HepG2 (cell line): ENCODE data around the gene BICRAL. TPM values are rescaled to one million over a fixed set of nuclear protein-coding genes. Genes with fewer than 3 reads are reported as not detected.

Experiments used
- CREB1 ChIP-seq, 2 experiments: fragments of 450-650 bp in 1 of 2; IDR thresholded peaks; 2 replicates each; pipeline ENCODE4 v1.6.1; 2016 to 2017; ENCODE audit warnings: control low read depth in 1 of 2, mild to moderate bottlenecking in 1 of 2, missing compliant biosample characterization in 1 of 2, missing genetic modification characterization in 1 of 2
- HIVEP1 ChIP-seq: sonication (generic); formaldehyde crosslinking; IDR thresholded peaks from 2 replicates; pipeline ENCODE4 v1.4.0; 2020; ENCODE audit warnings: mild to moderate bottlenecking, missing genetic modification reagents
- HMG20B ChIP-seq: conservative IDR thresholded peaks from 2 replicates; pipeline ENCODE4 v1.6.1; 2016; ENCODE audit warnings: missing genetic modification reagents, missing compliant biosample characterization
- HMGXB4 ChIP-seq, 2 experiments: sonication (generic) in 1 of 2; formaldehyde crosslinking in 1 of 2; IDR thresholded peaks; 2 replicates each; pipeline versions ENCODE4 v1.4.0 to v1.6.1; 2018 to 2020; ENCODE audit warnings: missing genetic modification reagents in 2 of 2, borderline replicate concordance in 1 of 2, low read depth in 1 of 2, mild to moderate bottlenecking in 1 of 2, missing biosample characterization in 1 of 2
- KAT2B ChIP-seq: fragments of 150-350 bp; IDR thresholded peaks from 2 replicates; pipeline ENCODE4 v1.6.1; 2014; ENCODE audit warnings: low read depth, low read length, borderline replicate concordance
- NFE2L1 ChIP-seq: sonication (generic); formaldehyde crosslinking; IDR thresholded peaks from 2 replicates; pipeline ENCODE4 v1.4.0; 2020; ENCODE audit warnings: missing genetic modification reagents, mild to moderate bottlenecking, borderline replicate concordance
- PHB2 ChIP-seq: fragments of 450-650 bp; IDR thresholded peaks from 2 replicates; pipeline ENCODE4 v1.6.1; 2018; ENCODE audit not compliant: partially characterized antibody
- SOX13 ChIP-seq, 3 experiments: fragments of 450-650 bp in 1 of 3; sonication (generic) in 1 of 3; formaldehyde crosslinking in 1 of 3; IDR thresholded peaks in 2 of 3; conservative IDR thresholded peaks in 1 of 3; 2 replicates each; pipeline versions ENCODE4 v1.5.0 to v1.6.1; 2016 to 2020; ENCODE audit warnings: antibody characterized with exemption in 1 of 3, mild to moderate bottlenecking in 1 of 3, missing compliant biosample characterization in 1 of 3, missing genetic modification reagents in 1 of 3, moderate library complexity in 1 of 3
- ZBTB33 ChIP-seq: sonication (generic); formaldehyde crosslinking; IDR thresholded peaks from 2 replicates; pipeline ENCODE4 v1.4.0; 2020; ENCODE audit warnings: missing genetic modification reagents
- ZNF333 ChIP-seq: sonication (generic); formaldehyde crosslinking; IDR thresholded peaks from 2 replicates; pipeline ENCODE4 v1.4.0; 2020; ENCODE audit warnings: mild to moderate bottlenecking, missing genetic modification reagents, borderline replicate concordance
- ZNF496 ChIP-seq: sonication (generic); formaldehyde crosslinking; IDR thresholded peaks from 2 replicates; pipeline ENCODE4 v1.8.1; 2023; ENCODE audit warnings: mild to moderate bottlenecking, moderate library complexity, missing genetic modification reagents; ENCODE audit not compliant: insufficient replicate concordance
- ZNF530 ChIP-seq: sonication (generic); formaldehyde crosslinking; IDR thresholded peaks from 2 replicates; pipeline ENCODE4 v1.5.0; 2020; ENCODE audit warnings: low read depth, mild to moderate bottlenecking, missing genetic modification reagents
- ZNF597 ChIP-seq: sonication (generic); formaldehyde crosslinking; IDR thresholded peaks from 2 replicates; pipeline ENCODE4 v1.5.0; 2020; ENCODE audit warnings: missing genetic modification reagents
- ZNF614 ChIP-seq: IDR thresholded peaks from 2 replicates; pipeline ENCODE4 v1.6.1; 2018; ENCODE audit warnings: missing biosample characterization, missing genetic modification reagents, inconsistent platforms, borderline replicate concordance
- ZSCAN21 ChIP-seq: sonication (generic); formaldehyde crosslinking; IDR thresholded peaks from 2 replicates; pipeline ENCODE4 v1.8.0; 2022; ENCODE audit warnings: mild to moderate bottlenecking, missing genetic modification reagents, moderate library complexity, borderline replicate concordance
- ZSCAN22 ChIP-seq: sonication (generic); formaldehyde crosslinking; IDR thresholded peaks from 2 replicates; pipeline ENCODE4 v1.4.0; 2020; ENCODE audit warnings: mild to moderate bottlenecking, missing genetic modification reagents
- polyA plus RNA-seq, 8 experiments: library from polyadenylated mRNA; depleted of rRNA in 3 of 8; stranded (reverse) in 7 of 8; unstranded in 1 of 8; fragments of >200 nt; fragmentation: Illumina TruSeq in 4 of 8; extraction: Trizol in 4 of 8; gene quantifications; 2 replicates each; pipeline versions ENCODE4 v1.2.1 to v1.2.3, GENCODE V29; 2011 to 2016; ENCODE audit warnings: low read depth in 4 of 8, missing spikeins in 1 of 8, mixed read lengths in 1 of 8; ENCODE audit not compliant: insufficient read depth in 1 of 8
- total RNA-seq, 5 experiments: library from RNA; depleted of rRNA; stranded (reverse); fragments of >200 nt; fragmentation: Illumina TruSeq; extraction: Trizol; gene quantifications; 2 replicates each; pipeline ENCODE4 v1.2.3, GENCODE V29; 2016; ENCODE audit warnings: low read depth in 1 of 5
- TF ChIP-seq, protein P1 (sequence below): sonication (generic); formaldehyde crosslinking; IDR thresholded peaks from 2 replicates; pipeline ENCODE4 v1.9.0; 2021; ENCODE audit warnings: missing genetic modification reagents, borderline replicate concordance
- TF ChIP-seq, protein P2 (sequence below): sonication (generic); formaldehyde crosslinking; IDR thresholded peaks from 2 replicates; pipeline ENCODE4 v1.5.1; 2020; ENCODE audit warnings: mild to moderate bottlenecking, missing genetic modification reagents, borderline replicate concordance
- TF ChIP-seq, protein P3 (sequence below): sonication (generic); formaldehyde crosslinking; IDR thresholded peaks from 2 replicates; pipeline ENCODE4 v1.8.1; 2022; ENCODE audit warnings: mild to moderate bottlenecking, missing genetic modification reagents

BICRAL gene
- total and polyA plus RNA-seq, 2 of the 13 experiments (the other 11 are each of a cell fraction or from before 2014, with no cell fraction given), result 5.0 to 13.5 TPM

GRCh38 chr6:42745083-42745639 is 36.7 kb upstream of the BICRAL start (continued):
- TF ChIP-seq KAT2B (no peak), ZSCAN21 (0 out of 2 replicates have a peak, but pooled peaks have one; percentile 15), CREB1 (IDR thresholded peaks at IDR 0.05) (no peak), CREB1 (CRISPR knock-in tag; IDR thresholded peaks at IDR 0.05) (no peak), NFE2L1 (CRISPR knock-in tag) (no peak), HMG20B (no peak), ZNF614 (CRISPR knock-in tag) (no peak), ZNF496 (CRISPR knock-in tag) (no peak), ZNF530 (CRISPR knock-in tag) (no peak), ZNF597 (CRISPR knock-in tag) (no peak), PHB2 (no peak), SOX13 (IDR thresholded peaks at IDR 0.05) (no peak), SOX13 (CRISPR knock-in tag; conservative IDR thresholded peaks at IDR 0.05 in 1 of 2, IDR thresholded peaks at IDR 0.05 in 1 of 2) (0 out of 4 replicates have a peak, but pooled peaks of 1 of the 2 experiments have one; percentile 28), ZNF333 (CRISPR knock-in tag) (no peak), ZSCAN22 (CRISPR knock-in tag) (no peak), HMGXB4 (CRISPR knock-in tag; IDR thresholded peaks at IDR 0.05; ENCODE audit: borderline replicate concordance in 1 of 2, low read depth in 1 of 2) (no peak; a peak in 1 of 4 replicates), ZBTB33 (no peak), HIVEP1 (no peak)
- TF ChIP-seq, protein P1, sequence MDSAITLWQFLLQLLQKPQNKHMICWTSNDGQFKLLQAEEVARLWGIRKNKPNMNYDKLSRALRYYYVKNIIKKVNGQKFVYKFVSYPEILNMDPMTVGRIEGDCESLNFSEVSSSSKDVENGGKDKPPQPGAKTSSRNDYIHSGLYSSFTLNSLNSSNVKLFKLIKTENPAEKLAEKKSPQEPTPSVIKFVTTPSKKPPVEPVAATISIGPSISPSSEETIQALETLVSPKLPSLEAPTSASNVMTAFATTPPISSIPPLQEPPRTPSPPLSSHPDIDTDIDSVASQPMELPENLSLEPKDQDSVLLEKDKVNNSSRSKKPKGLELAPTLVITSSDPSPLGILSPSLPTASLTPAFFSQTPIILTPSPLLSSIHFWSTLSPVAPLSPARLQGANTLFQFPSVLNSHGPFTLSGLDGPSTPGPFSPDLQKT, result no peak
- TF ChIP-seq, protein P2, sequence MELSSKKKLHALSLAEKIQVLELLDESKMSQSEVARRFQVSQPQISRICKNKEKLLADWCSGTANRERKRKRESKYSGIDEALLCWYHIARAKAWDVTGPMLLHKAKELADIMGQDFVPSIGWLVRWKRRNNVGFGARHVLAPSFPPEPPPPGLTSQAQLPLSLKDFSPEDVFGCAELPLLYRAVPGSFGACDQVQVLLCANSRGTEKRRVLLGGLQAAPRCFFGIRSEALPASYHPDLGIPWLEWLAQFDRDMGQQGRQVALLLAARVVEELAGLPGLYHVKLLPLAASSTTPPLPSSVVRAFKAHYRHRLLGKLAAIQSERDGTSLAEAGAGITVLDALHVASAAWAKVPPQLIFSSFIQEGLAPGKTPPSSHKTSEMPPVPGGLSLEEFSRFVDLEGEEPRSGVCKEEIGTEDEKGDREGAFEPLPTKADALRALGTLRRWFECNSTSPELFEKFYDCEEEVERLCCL (CRISPR knock-in tag), result no peak
- TF ChIP-seq, protein P3, sequence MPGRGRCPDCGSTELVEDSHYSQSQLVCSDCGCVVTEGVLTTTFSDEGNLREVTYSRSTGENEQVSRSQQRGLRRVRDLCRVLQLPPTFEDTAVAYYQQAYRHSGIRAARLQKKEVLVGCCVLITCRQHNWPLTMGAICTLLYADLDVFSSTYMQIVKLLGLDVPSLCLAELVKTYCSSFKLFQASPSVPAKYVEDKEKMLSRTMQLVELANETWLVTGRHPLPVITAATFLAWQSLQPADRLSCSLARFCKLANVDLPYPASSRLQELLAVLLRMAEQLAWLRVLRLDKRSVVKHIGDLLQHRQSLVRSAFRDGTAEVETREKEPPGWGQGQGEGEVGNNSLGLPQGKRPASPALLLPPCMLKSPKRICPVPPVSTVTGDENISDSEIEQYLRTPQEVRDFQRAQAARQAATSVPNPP, result no peak
